WTC11 (cell line): ENCODE results near the gene CDKN2AIP. TPM values are rescaled to one million over a fixed set of nuclear protein-coding genes. Genes with fewer than 3 reads are reported as not detected.
"Not testable (repeated sequence)": the region's sequence is repeated elsewhere in the genome, so short reads cannot be mapped to it uniquely, and the experiment has no call there.

ENCODE experiments used
- ATAC-seq: fragments of 200-7000 bp; cut with Tn5 transposase; 2 replicates; pipeline ENCODE4 v1.10.0; 2021; ENCODE audit warnings: mild to moderate bottlenecking, moderate library complexity
- CTCF ChIA-PET: fragments of 300-600 bp; sonication (Branson Sonifier 250); formaldehyde crosslinking; loops from one replicate; lab custom pipeline; 2021; ENCODE audit warnings: antibody characterized with exemption; lab: Charles Lee
- POLR2A ChIA-PET: fragments of 350-600 bp; sonication (Branson Sonifier 250); formaldehyde crosslinking; loops from one replicate; lab custom pipeline; 2021; ENCODE audit warnings: antibody characterized with exemption; lab: Charles Lee
- DNase-seq: peaks from one replicate; pipeline ENCODE4 v3.0.0; 2021; ENCODE audit warnings: low spot score
- H3K27ac Mint-ChIP-seq: 2 replicates; pipeline ENCODE4 v1.8.0; 2021; ENCODE audit warnings: mixed read lengths
- H3K27me3 Mint-ChIP-seq: 2 replicates; pipeline ENCODE4 v1.8.0; 2021; ENCODE audit warnings: low read depth, mild to moderate bottlenecking, moderate library complexity, mixed read lengths
- H3K36me3 Mint-ChIP-seq: 2 replicates; pipeline ENCODE4 v1.8.0; 2021; ENCODE audit warnings: mixed read lengths
- H3K4me1 Mint-ChIP-seq: 2 replicates; pipeline ENCODE4 v1.8.0; 2022; ENCODE audit warnings: mixed read lengths
- H3K4me3 Mint-ChIP-seq: 2 replicates; pipeline ENCODE4 v1.8.0; 2021; ENCODE audit warnings: mild to moderate bottlenecking, moderate library complexity, mixed read lengths
- H3K9me3 Mint-ChIP-seq: 2 replicates; pipeline ENCODE4 v1.8.0; 2021; ENCODE audit warnings: mixed read lengths
- CBFB ChIP-seq: sonication (generic); formaldehyde crosslinking; IDR thresholded peaks from 2 replicates; pipeline ENCODE4 v1.8.1; 2022; ENCODE audit warnings: mild to moderate bottlenecking, low read depth, missing genetic modification reagents
- E2F1 ChIP-seq: sonication (generic); formaldehyde crosslinking; IDR thresholded peaks from 2 replicates; pipeline ENCODE4 v1.8.0; 2022; ENCODE audit warnings: mild to moderate bottlenecking, missing genetic modification reagents
- ELF4 ChIP-seq: sonication (generic); formaldehyde crosslinking; IDR thresholded peaks from 2 replicates; pipeline ENCODE4 v1.8.1; 2022; ENCODE audit warnings: low read depth, mild to moderate bottlenecking, moderate library complexity, missing genetic modification reagents
- ERG ChIP-seq: fragments of 250-450 bp; sonication (Bioruptor Pico); IDR thresholded peaks from 2 replicates; pipeline ENCODE4 v1.8.0; 2021; ENCODE audit warnings: mild to moderate bottlenecking
- FOXJ3 ChIP-seq: sonication (generic); formaldehyde crosslinking; IDR thresholded peaks from 2 replicates; pipeline ENCODE4 v1.9.0; 2021; ENCODE audit warnings: missing genetic modification reagents, mild to moderate bottlenecking, borderline replicate concordance
- GTF2I ChIP-seq: fragments of 250-450 bp; sonication (Bioruptor Pico); conservative IDR thresholded peaks from 2 replicates; pipeline ENCODE4 v1.4.0; 2021; ENCODE audit warnings: mild to moderate bottlenecking
- HMGA2 ChIP-seq: fragments of 250-450 bp; sonication (Bioruptor Pico); IDR thresholded peaks from 2 replicates; pipeline ENCODE4 v1.4.0; 2021; ENCODE audit warnings: mild to moderate bottlenecking, moderate library complexity
- KAT7 ChIP-seq: sonication (generic); formaldehyde crosslinking; IDR thresholded peaks from 2 replicates; pipeline ENCODE4 v1.8.1; 2023; ENCODE audit warnings: missing genetic modification reagents, mild to moderate bottlenecking, borderline replicate concordance
- MAX ChIP-seq: sonication (generic); formaldehyde crosslinking; IDR thresholded peaks from 2 replicates; pipeline ENCODE4 v1.8.0; 2022; ENCODE audit warnings: mild to moderate bottlenecking, missing genetic modification reagents
- MYBL2 ChIP-seq: sonication (generic); formaldehyde crosslinking; IDR thresholded peaks from 2 replicates; pipeline ENCODE4 v1.8.1; 2023; ENCODE audit warnings: mild to moderate bottlenecking, moderate library complexity, missing genetic modification reagents
- OVOL2 ChIP-seq: fragments of 250-450 bp; sonication (Bioruptor Pico); IDR thresholded peaks from 2 replicates; pipeline ENCODE4 v1.9.0; 2021; ENCODE audit warnings: mild to moderate bottlenecking, borderline replicate concordance
- PREB ChIP-seq: sonication (generic); formaldehyde crosslinking; IDR thresholded peaks from 2 replicates; pipeline ENCODE4 v1.8.1; 2022; ENCODE audit warnings: mild to moderate bottlenecking, missing genetic modification reagents, moderate library complexity, borderline replicate concordance
- SMAD3 ChIP-seq: sonication (generic); formaldehyde crosslinking; IDR thresholded peaks from 2 replicates; pipeline ENCODE4 v1.8.0; 2022; ENCODE audit warnings: missing genetic modification reagents, mild to moderate bottlenecking, borderline replicate concordance
- SOX15 ChIP-seq: fragments of 250-450 bp; sonication (Bioruptor Pico); IDR thresholded peaks from 2 replicates; pipeline ENCODE4 v1.9.0; 2021; ENCODE audit warnings: mild to moderate bottlenecking
- USF1 ChIP-seq: sonication (generic); formaldehyde crosslinking; IDR thresholded peaks from 2 replicates; pipeline ENCODE4 v1.8.0; 2022; ENCODE audit warnings: mild to moderate bottlenecking, missing genetic modification reagents
- ZBTB21 ChIP-seq: sonication (generic); formaldehyde crosslinking; IDR thresholded peaks from 2 replicates; pipeline ENCODE4 v1.8.1; 2023; ENCODE audit warnings: mild to moderate bottlenecking, missing genetic modification reagents, borderline replicate concordance
- ZNF138 ChIP-seq: sonication (generic); formaldehyde crosslinking; conservative IDR thresholded peaks from 2 replicates; pipeline ENCODE4 v1.8.1; 2022; ENCODE audit warnings: mild to moderate bottlenecking, moderate library complexity, missing genetic modification reagents
- ZNF219 ChIP-seq: sonication (generic); formaldehyde crosslinking; IDR thresholded peaks from 2 replicates; pipeline ENCODE4 v1.8.0; 2023; ENCODE audit warnings: missing genetic modification reagents, mild to moderate bottlenecking, borderline replicate concordance
- ZNF281 ChIP-seq: sonication (generic); formaldehyde crosslinking; IDR thresholded peaks from 2 replicates; pipeline ENCODE4 v1.8.0; 2023; ENCODE audit warnings: mild to moderate bottlenecking, missing genetic modification reagents
- ZNF317 ChIP-seq: sonication (generic); formaldehyde crosslinking; IDR thresholded peaks from 2 replicates; pipeline ENCODE4 v1.8.1; 2023; ENCODE audit warnings: low read depth, mild to moderate bottlenecking, moderate library complexity, missing genetic modification reagents, borderline replicate concordance
- ZNF396 ChIP-seq: fragments of 250-450 bp; sonication (Bioruptor Pico); IDR thresholded peaks from 2 replicates; pipeline ENCODE4 v1.8.0; 2021; ENCODE audit warnings: mild to moderate bottlenecking, moderate library complexity, borderline replicate concordance
- ZNF671 ChIP-seq: fragments of 250-450 bp; sonication (Bioruptor Pico); IDR thresholded peaks from 2 replicates; pipeline ENCODE4 v1.8.0; 2021; ENCODE audit warnings: mild to moderate bottlenecking
- total RNA-seq: library from RNA; stranded (reverse); gene quantifications from 3 replicates; pipeline ENCODE4 v1.2.3, GENCODE V29; 2021

The CDKN2AIP gene
- total RNA-seq, 1 experiment from 2014 or later = 13.7 TPM

GRCh38 chr4:183430994-183431347 is 13.5 kb upstream of the CDKN2AIP start (continued):
- TF ChIP-seq MAX (CRISPR knock-in tag) (no peak), OVOL2 (CRISPR knock-in tag) (no peak), HMGA2 (no peak), ZNF317 (CRISPR knock-in tag) (no peak), ZNF138 (CRISPR knock-in tag) (no peak), ZNF219 (CRISPR knock-in tag) (no peak), USF1 (CRISPR knock-in tag) (no peak), ZNF396 (no peak), SOX15 (CRISPR knock-in tag) (no peak)

GRCh38 chr4:183431614-183432013 is 12.8 kb upstream of the CDKN2AIP start:
- Mint-ChIP-seq H3K27ac (no peak overlapping the region), H3K4me3 (no peak overlapping the region), H3K27me3 (peaks cover 14% of the 10 kb centered on the region), H3K4me1 (peaks cover 31% of the 10 kb centered on the region), H3K36me3 (peaks cover 18% of the 10 kb centered on the region), H3K9me3 (peaks cover 15% of the 10 kb centered on the region)
- ChIA-PET POLR2A (no interaction called here), CTCF (interaction anchor here (1.5 to 2.1 kb wide), 2 partner anchors 12 to 24 kb away, joined by 8 to 16 read pairs; partner anchors contain the start of gene CDKN2AIP)
- DNase-seq (no peak), ATAC-seq (no peak)
- TF ChIP-seq PREB (CRISPR knock-in tag) (no peak), MYBL2 (no peak), FOXJ3 (CRISPR knock-in tag) (no peak), ZNF671 (CRISPR knock-in tag) (no peak), ZNF317 (CRISPR knock-in tag) (no peak), ZNF219 (CRISPR knock-in tag) (no peak), SMAD3 (CRISPR knock-in tag) (no peak), MAX (CRISPR knock-in tag) (no peak)

GRCh38 chr4:183433183-183433582 is 11.3 kb upstream of the CDKN2AIP start:
- DNase-seq, H3K4me3 Mint-ChIP-seq, H3K27ac Mint-ChIP-seq, POLR2A ChIA-PET, CTCF ChIA-PET, ATAC-seq: not testable (repeated sequence)
- H3K36me3 Mint-ChIP-seq = peaks cover 18% of the 10 kb centered on the region
- H3K27me3 Mint-ChIP-seq = peaks cover 14% of the 10 kb centered on the region
- H3K9me3 Mint-ChIP-seq = peaks cover 15% of the 10 kb centered on the region
- peaks cover 35% of the 10 kb centered on the region for H3K4me1 Mint-ChIP-seq

GRCh38 chr4:183434264-183434663 is 10.2 kb upstream of the CDKN2AIP start:
- ATAC-seq (no peak), DNase-seq (no peak)
- Mint-ChIP-seq H3K4me3 (no peak overlapping the region), H3K9me3 (peaks cover 15% of the 10 kb centered on the region), H3K27me3 (peaks cover 14% of the 10 kb centered on the region), H3K4me1 (peaks cover 35% of the 10 kb centered on the region), H3K27ac (no peak overlapping the region), H3K36me3 (peaks cover 18% of the 10 kb centered on the region)
- POLR2A ChIA-PET = no interaction called here
- CTCF ChIA-PET = no interaction called here
- no peak for TF ChIP-seq E2F1
- no peak for TF ChIP-seq ERG (CRISPR knock-in tag)
- no peak for TF ChIP-seq ZBTB21
- TF ChIP-seq ELF4 (CRISPR knock-in tag) = no peak
- TF ChIP-seq KAT7 (CRISPR knock-in tag) = no peak
- no peak for TF ChIP-seq OVOL2 (CRISPR knock-in tag)
- TF ChIP-seq HMGA2 = no peak
- TF ChIP-seq CBFB (CRISPR knock-in tag) = no peak
- TF ChIP-seq GTF2I (CRISPR knock-in tag) = no peak
- no peak for TF ChIP-seq ZNF281 (CRISPR knock-in tag)
